Stimulated activated naive CD8-positive, alpha-beta T cell treated with anti-CD3 and anti-CD28 coated beads, Interleukin-15, Interleukin-2, amounts not matched to agents 100 ng/mL and 50 ng/mL, for 24 hours (primary cell): Measurements from ENCODE around the gene PPP1R27.
A peak's percentile ranks its signal among the peaks of the same experiment; 100 is the strongest.

ENCODE experiments used
- H3K27ac Mint-ChIP-seq: one replicate; pipeline ENCODE4 v1.8.0; 2021; ENCODE audit warnings: mild to moderate bottlenecking, mixed read lengths
- H3K27me3 Mint-ChIP-seq: one replicate; pipeline ENCODE4 v1.8.0; 2021; ENCODE audit warnings: mixed read lengths
- H3K36me3 Mint-ChIP-seq: one replicate; pipeline ENCODE4 v1.8.0; 2021; ENCODE audit warnings: low read depth, mixed read lengths
- H3K4me1 Mint-ChIP-seq: one replicate; pipeline ENCODE4 v1.8.0; 2021; ENCODE audit warnings: low read depth, mixed read lengths
- H3K4me3 Mint-ChIP-seq: one replicate; pipeline ENCODE4 v1.8.0; 2021; ENCODE audit warnings: mild to moderate bottlenecking, mixed read lengths
- H3K9me3 Mint-ChIP-seq: one replicate; pipeline ENCODE4 v1.8.0; 2021; ENCODE audit warnings: mixed read lengths

The PPP1R27 gene

GRCh38 chr17:81839301-81839700 is 4.5 kb upstream of the PPP1R27 start:
- no peaks in the 10 kb centered on the region for H3K27me3 Mint-ChIP-seq

GRCh38 chr17:81838753-81839255 is 4.0 kb upstream of the PPP1R27 start:
- Mint-ChIP-seq H3K4me3 (no peak overlapping the region), H3K36me3 (peaks cover 6% of the 10 kb centered on the region), H3K4me1 (peaks cover 2% of the 10 kb centered on the region), H3K27me3 (no peaks in the 10 kb centered on the region), H3K27ac (no peak overlapping the region), H3K9me3 (no peaks in the 10 kb centered on the region)

More at GRCh38 chr17:81839301-81839700, 4.5 kb upstream of the PPP1R27 start:
- Mint-ChIP-seq H3K4me1 (no peaks in the 10 kb centered on the region), H3K36me3 (peaks cover 9% of the 10 kb centered on the region), H3K9me3 (no peaks in the 10 kb centered on the region), H3K4me3 (no peak overlapping the region), H3K27ac (no peak overlapping the region)

GRCh38 chr17:81837641-81838040 is 2.8 kb upstream of the PPP1R27 start:
- Mint-ChIP-seq H3K27me3 (no peaks in the 10 kb centered on the region), H3K36me3 (no peaks in the 10 kb centered on the region), H3K27ac (no peak overlapping the region), H3K4me3 (no peak overlapping the region), H3K9me3 (no peaks in the 10 kb centered on the region), H3K4me1 (peaks cover 5% of the 10 kb centered on the region)

GRCh38 chr17:81833921-81834830 is 674 bp downstream of the PPP1R27 start:
- Mint-ChIP-seq H3K36me3 (no peaks in the 10 kb centered on the region), H3K9me3 (no peaks in the 10 kb centered on the region), H3K27me3 (no peaks in the 10 kb centered on the region), H3K4me1 (peaks cover 27% of the 10 kb centered on the region), H3K4me3 (peak overlapping the region; percentile 88), H3K27ac (peak overlapping the region; percentile 89)

- H3K27ac Mint-ChIP-seq: peak within 1 kb of the TSS; percentile 93
- H3K4me1 Mint-ChIP-seq: peaks cover 27% of the 10 kb centered on the region
- H3K36me3 Mint-ChIP-seq: no peaks in the 10 kb centered on the region
- H3K4me3 Mint-ChIP-seq: peak within 1 kb of the TSS; percentile 91
- H3K9me3 Mint-ChIP-seq: no peaks in the 10 kb centered on the region
- no peaks in the 10 kb centered on the region for H3K27me3 Mint-ChIP-seq
Measured at GRCh38 chr17:81833160-81833920, 1.5 kb downstream of the PPP1R27 start, which contains the start of gene MCRIP1. Gene MCRIP1 (minus strand): TSS chr17:81833291. CDS start chr17:81824506, 8,785 bp downstream.

- Mint-ChIP-seq H3K27ac (peak overlapping the region; percentile 93), H3K27me3 (no peaks in the 10 kb centered on the region), H3K36me3 (no peaks in the 10 kb centered on the region), H3K4me3 (peak overlapping the region; percentile 91), H3K9me3 (no peaks in the 10 kb centered on the region), H3K4me1 (peaks cover 27% of the 10 kb centered on the region)
Measured at GRCh38 chr17:81832608-81833159, 2.2 kb downstream of the PPP1R27 start.

GRCh38 chr17:81831957-81832607 is 2.8 kb downstream of the PPP1R27 start:
- H3K9me3 Mint-ChIP-seq: no peaks in the 10 kb centered on the region
- peaks cover 27% of the 10 kb centered on the region for H3K4me1 Mint-ChIP-seq
- peak overlapping the region; percentile 91 for H3K4me3 Mint-ChIP-seq
- peak overlapping the region; percentile 93 for H3K27ac Mint-ChIP-seq
- H3K27me3 Mint-ChIP-seq: no peaks in the 10 kb centered on the region
- no peaks in the 10 kb centered on the region for H3K36me3 Mint-ChIP-seq

- Mint-ChIP-seq H3K4me3 (peak overlapping the region; percentile 91), H3K36me3 (no peaks in the 10 kb centered on the region), H3K27ac (peak overlapping the region; percentile 93), H3K9me3 (no peaks in the 10 kb centered on the region), H3K27me3 (no peaks in the 10 kb centered on the region), H3K4me1 (peaks cover 27% of the 10 kb centered on the region)
Measured at GRCh38 chr17:81831563-81831956, 3.3 kb downstream of the PPP1R27 start.

- H3K36me3 Mint-ChIP-seq: no peaks in the 10 kb centered on the region
- H3K27me3 Mint-ChIP-seq: no peaks in the 10 kb centered on the region
- H3K27ac Mint-ChIP-seq: no peak overlapping the region
- peaks cover 27% of the 10 kb centered on the region for H3K4me1 Mint-ChIP-seq
- no peaks in the 10 kb centered on the region for H3K9me3 Mint-ChIP-seq
- no peak overlapping the region for H3K4me3 Mint-ChIP-seq
Measured at GRCh38 chr17:81829858-81830257, 5.0 kb downstream of the PPP1R27 start.

- Mint-ChIP-seq H3K27me3 (no peaks in the 10 kb centered on the region), H3K4me1 (peaks cover 24% of the 10 kb centered on the region), H3K9me3 (no peaks in the 10 kb centered on the region), H3K27ac (no peak overlapping the region), H3K4me3 (no peak overlapping the region), H3K36me3 (no peaks in the 10 kb centered on the region)
Measured at GRCh38 chr17:81828656-81829055, 6.2 kb downstream of the PPP1R27 start.

GRCh38 chr17:81825841-81826466 is 8.9 kb downstream of the PPP1R27 start:
- Mint-ChIP-seq H3K4me3 (no peak overlapping the region), H3K9me3 (no peaks in the 10 kb centered on the region), H3K36me3 (no peaks in the 10 kb centered on the region), H3K27ac (no peak overlapping the region), H3K4me1 (peaks cover 5% of the 10 kb centered on the region), H3K27me3 (no peaks in the 10 kb centered on the region)

GRCh38 chr17:81824595-81824994 is 10.3 kb downstream of the PPP1R27 start:
- H3K27me3 Mint-ChIP-seq: no peaks in the 10 kb centered on the region
- no peak overlapping the region for H3K27ac Mint-ChIP-seq
- H3K9me3 Mint-ChIP-seq: no peaks in the 10 kb centered on the region
- H3K4me3 Mint-ChIP-seq: no peak overlapping the region
- H3K4me1 Mint-ChIP-seq: no peaks in the 10 kb centered on the region
- H3K36me3 Mint-ChIP-seq: no peaks in the 10 kb centered on the region

- H3K4me3 Mint-ChIP-seq: no peak overlapping the region
- no peaks in the 10 kb centered on the region for H3K27me3 Mint-ChIP-seq
- no peaks in the 10 kb centered on the region for H3K4me1 Mint-ChIP-seq
- no peak overlapping the region for H3K27ac Mint-ChIP-seq
- H3K36me3 Mint-ChIP-seq: no peaks in the 10 kb centered on the region
- no peaks in the 10 kb centered on the region for H3K9me3 Mint-ChIP-seq
Measured at GRCh38 chr17:81823820-81824550, 10.9 kb downstream of the PPP1R27 start.
